Esophagus muscularis mucosa (tissue), 4 donors: Measurements from ENCODE around the gene KRTAP12-1. TPM values are rescaled to one million over a fixed set of nuclear protein-coding genes. Genes with fewer than 3 reads are reported as not detected.
"Not testable (repeated sequence)": the region's sequence is repeated elsewhere in the genome, so short reads cannot be mapped to it uniquely, and the experiment has no call there.

ENCODE experiments used
- DNase-seq: peaks from one replicate; pipeline ENCODE4 v3.0.0-alpha.2; 2017; ENCODE audit errors: extremely low spot score
- H3K27ac ChIP-seq, 4 donors: fragments of 200-600 bp; sonication (generic); replicated peaks in 1 of 4; 1 replicate in 3 of 4; 2 replicates in 1 of 4; pipeline ENCODE4 v1.5.1; 2016 to 2019; ENCODE audit warnings: mild to moderate bottlenecking in 1 of 4
- H3K27me3 ChIP-seq, 4 donors: fragments of 200-600 bp; sonication (generic); one replicate each; pipeline versions ENCODE4 v1.5.1 to v1.6.0; 2016 to 2019
- H3K36me3 ChIP-seq, 4 donors: fragments of 200-600 bp; sonication (generic); one replicate each; pipeline ENCODE4 v1.5.1; 2016 to 2019
- H3K4me1 ChIP-seq, 4 donors: fragments of 200-600 bp; sonication (generic); one replicate each; pipeline ENCODE4 v1.5.1; 2016 to 2019
- H3K4me3 ChIP-seq, 4 donors: fragments of 200-600 bp; sonication (generic); 1 replicate in 2 of 4; 2 replicates in 2 of 4; pipeline ENCODE4 v1.5.1; 2016 to 2019; ENCODE audit warnings: mild to moderate bottlenecking in 4 of 4, moderate library complexity in 1 of 4
- H3K9me3 ChIP-seq, 4 donors: fragments of 200-600 bp; sonication (generic); 1 replicate in 3 of 4; 2 replicates in 1 of 4; pipeline ENCODE4 v1.5.1; 2016 to 2019
- EP300 ChIP-seq: sonication (generic); formaldehyde crosslinking; IDR thresholded peaks from one replicate; pipeline ENCODE4 v1.6.1; 2017; ENCODE audit warnings: antibody characterized with exemption
- POLR2A ChIP-seq: fragments of 450-650 bp; IDR thresholded peaks from one replicate; pipeline ENCODE4 v1.6.1; 2017; ENCODE audit warnings: antibody characterized with exemption, moderate library complexity, mild to moderate bottlenecking, low read depth
- POLR2AphosphoS5 ChIP-seq, 2 donors: sonication (generic); formaldehyde crosslinking; IDR thresholded peaks; one replicate each; pipeline ENCODE4 v1.6.1; 2017; ENCODE audit warnings: antibody characterized with exemption in 2 of 2
- WGBS: methylation state at CpG from one replicate; pipeline ENCODE4 v1.1.5; 2018; 5-methylcytosine and 5-hydroxymethylcytosine counted together
- intact Hi-C: fragments of 100-400 bp; cut with DNase I; formaldehyde crosslinking; loops from one replicate; pipeline ENCODE4 v1.15.1; 2023
- total RNA-seq, 4 donors: library from RNA; depleted of rRNA; stranded (reverse); fragments of >200 nt; gene quantifications; one replicate each; pipeline versions ENCODE4 v1.1.0 to v1.2.1, GENCODE V29; 2016
- TF ChIP-seq, protein P1 (sequence below), 3 experiments: fragments of 200-600 bp in 2 of 3; fragments of 450-650 bp in 1 of 3; sonication (generic) in 2 of 3; IDR thresholded peaks; one replicate each; pipeline ENCODE4 v1.5.1; 2017 to 2019; ENCODE audit warnings: antibody characterized with exemption in 3 of 3, mild to moderate bottlenecking in 2 of 3, moderate library complexity in 1 of 3

Gene KRTAP12-1
- total RNA-seq, 4 donors from 2014 or later, result not detected

DNA sequence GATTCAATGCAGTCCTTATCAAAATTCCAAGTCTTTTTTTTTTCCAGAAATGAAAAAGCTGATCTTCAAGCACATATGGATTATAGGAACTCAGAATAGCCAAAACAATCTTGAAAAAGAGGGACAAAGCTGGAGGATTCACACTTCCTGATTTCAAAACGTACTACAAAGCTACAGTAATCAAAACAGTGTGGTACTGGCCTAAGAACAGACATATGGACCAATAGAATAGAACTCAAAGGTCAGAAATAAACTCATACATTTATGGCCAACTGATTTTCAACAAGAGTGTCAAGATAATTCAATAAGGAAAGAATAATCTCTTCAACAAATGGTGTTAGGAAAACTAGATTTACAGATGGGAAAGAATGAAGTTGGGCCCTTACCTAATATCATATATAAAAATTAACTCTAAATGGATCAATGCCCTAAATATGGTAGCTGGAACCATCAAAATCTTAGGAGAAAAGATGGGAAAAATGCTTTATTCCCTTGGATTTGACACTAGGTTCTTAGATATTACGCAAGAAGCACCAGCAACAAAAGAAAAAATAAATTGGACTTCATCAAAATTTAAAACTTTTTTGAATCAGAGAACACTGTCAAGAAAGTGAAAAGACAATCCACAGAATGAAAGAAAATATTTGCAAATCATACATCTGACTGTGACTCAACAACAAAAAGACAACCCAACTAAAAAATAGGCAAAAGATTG lies 11.0 kb upstream of the KRTAP12-1 start:
- Histone ChIP-seq H3K36me3 (no peaks in the 10 kb centered on the region), H3K27me3 (peaks cover 0 to 45% (median under 1%) of the 10 kb centered on the region in 4 donors), H3K27ac (no peak overlapping the region), H3K4me1 (no peaks in the 10 kb centered on the region), H3K9me3 (peaks cover 0 to 26% (median 14%) of the 10 kb centered on the region in 4 donors), H3K4me3 (no peak overlapping the region)
- no peak for DNase-seq
- TF ChIP-seq POLR2AphosphoS5 (IDR thresholded peaks at IDR 0.05) (no peak), EP300 (no peak), POLR2A (no peak)
- TF ChIP-seq, protein P1, sequence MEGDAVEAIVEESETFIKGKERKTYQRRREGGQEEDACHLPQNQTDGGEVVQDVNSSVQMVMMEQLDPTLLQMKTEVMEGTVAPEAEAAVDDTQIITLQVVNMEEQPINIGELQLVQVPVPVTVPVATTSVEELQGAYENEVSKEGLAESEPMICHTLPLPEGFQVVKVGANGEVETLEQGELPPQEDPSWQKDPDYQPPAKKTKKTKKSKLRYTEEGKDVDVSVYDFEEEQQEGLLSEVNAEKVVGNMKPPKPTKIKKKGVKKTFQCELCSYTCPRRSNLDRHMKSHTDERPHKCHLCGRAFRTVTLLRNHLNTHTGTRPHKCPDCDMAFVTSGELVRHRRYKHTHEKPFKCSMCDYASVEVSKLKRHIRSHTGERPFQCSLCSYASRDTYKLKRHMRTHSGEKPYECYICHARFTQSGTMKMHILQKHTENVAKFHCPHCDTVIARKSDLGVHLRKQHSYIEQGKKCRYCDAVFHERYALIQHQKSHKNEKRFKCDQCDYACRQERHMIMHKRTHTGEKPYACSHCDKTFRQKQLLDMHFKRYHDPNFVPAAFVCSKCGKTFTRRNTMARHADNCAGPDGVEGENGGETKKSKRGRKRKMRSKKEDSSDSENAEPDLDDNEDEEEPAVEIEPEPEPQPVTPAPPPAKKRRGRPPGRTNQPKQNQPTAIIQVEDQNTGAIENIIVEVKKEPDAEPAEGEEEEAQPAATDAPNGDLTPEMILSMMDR (IDR thresholded peaks at IDR 0.05), result no peak
- intact Hi-C loops, result no loop called here
- 60% methylated on average over 2 of the region's 2 CpGs for WGBS

DNA sequence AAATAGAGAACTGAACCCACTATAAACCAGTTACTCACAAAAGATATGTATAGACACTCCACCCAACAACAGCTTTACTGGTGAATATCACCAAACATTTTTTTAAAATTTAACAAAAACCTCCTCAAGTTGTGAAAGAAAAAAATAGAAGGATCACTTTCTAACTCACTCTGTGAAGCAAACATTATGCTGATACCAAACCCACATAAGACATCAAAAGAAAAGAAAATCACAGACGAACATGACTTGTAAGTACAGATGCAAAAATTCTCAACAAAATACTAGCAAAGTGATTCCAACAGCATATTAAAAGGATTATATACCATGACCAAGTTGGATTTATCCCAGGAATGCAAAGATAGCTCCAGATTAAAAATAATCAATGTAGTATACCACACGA lies 9.7 kb upstream of the KRTAP12-1 start:
- Histone ChIP-seq H3K4me3 (no peak overlapping the region), H3K9me3 (peaks cover 0 to 26% (median 14%) of the 10 kb centered on the region in 4 donors), H3K27ac (no peak overlapping the region), H3K4me1 (no peaks in the 10 kb centered on the region), H3K27me3 (peaks cover 0 to 45% (median 0%) of the 10 kb centered on the region in 4 donors), H3K36me3 (no peaks in the 10 kb centered on the region)
- no peak for DNase-seq
- TF ChIP-seq POLR2A, result no peak
- TF ChIP-seq POLR2AphosphoS5 (IDR thresholded peaks at IDR 0.05), result no peak
- TF ChIP-seq EP300, result no peak
- TF ChIP-seq, protein P1 (IDR thresholded peaks at IDR 0.05), result no peak
- intact Hi-C loops, result no loop called here
- 76% methylated on average over 2 of the region's 2 CpGs for WGBS

DNA sequence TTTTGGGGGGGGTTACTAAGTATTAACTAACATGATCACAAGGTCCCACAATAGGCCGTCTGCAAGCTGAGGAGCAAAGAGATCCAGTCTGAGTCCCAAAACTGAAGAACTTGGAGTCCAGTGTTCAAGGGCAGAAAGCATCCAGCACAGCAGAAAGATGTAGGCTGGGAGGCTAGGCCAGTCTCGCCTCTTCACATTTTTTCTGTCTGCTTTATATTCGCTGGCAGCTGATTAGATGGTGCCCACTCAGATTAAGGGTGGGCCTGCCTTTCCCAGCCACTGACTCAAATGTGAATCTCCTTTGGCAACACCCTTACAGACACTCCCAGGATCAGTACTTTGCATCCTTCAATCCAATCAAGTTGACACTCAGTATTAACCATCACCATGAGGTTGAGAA lies 7.8 kb upstream of the KRTAP12-1 start:
- H3K27ac ChIP-seq, H3K4me3 ChIP-seq, intact Hi-C loops, H3K36me3 ChIP-seq, H3K4me1 ChIP-seq: not testable (repeated sequence)
- DNase-seq, result peak; percentile 47
- H3K27me3 ChIP-seq, result peaks cover 0 to 41% (median 0%) of the 10 kb centered on the region in 4 donors
- WGBS, result 80% methylated on average over 3 of the region's 3 CpGs
- peaks cover 0 to 26% (median 14%) of the 10 kb centered on the region in 4 donors for H3K9me3 ChIP-seq

DNA sequence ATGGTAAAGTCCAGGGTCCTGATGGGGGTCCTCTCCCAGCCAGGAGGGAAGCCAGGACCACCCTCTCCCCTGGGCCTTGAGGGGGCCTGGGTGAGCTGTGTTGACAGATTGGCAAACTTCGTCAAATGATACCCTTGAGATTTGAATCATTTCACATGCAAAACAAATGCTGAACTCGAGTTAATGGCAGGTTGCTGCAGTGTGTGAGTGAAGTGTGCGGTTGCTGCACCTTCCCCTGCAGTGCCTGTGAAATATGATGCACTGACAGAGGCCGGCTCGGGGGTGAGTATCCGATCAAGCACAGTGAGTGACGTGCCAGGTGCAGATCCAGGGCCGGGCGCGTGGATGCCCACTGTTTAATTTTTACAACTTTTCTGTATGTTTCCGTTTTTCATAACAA lies 5.7 kb upstream of the KRTAP12-1 start:
- TF ChIP-seq POLR2AphosphoS5 (IDR thresholded peaks at IDR 0.05) (no peak), POLR2A (no peak), EP300 (no peak)
- TF ChIP-seq, protein P1 (IDR thresholded peaks at IDR 0.05), result no peak
- Histone ChIP-seq H3K27ac (no peak overlapping the region), H3K4me1 (no peaks in the 10 kb centered on the region), H3K4me3 (no peak overlapping the region), H3K27me3 (peaks cover 0 to 39% (median 0%) of the 10 kb centered on the region in 4 donors), H3K9me3 (peaks cover 0 to 10% (median 3%) of the 10 kb centered on the region in 4 donors), H3K36me3 (no peaks in the 10 kb centered on the region)
- 42% methylated on average over 11 of the region's 11 CpGs for WGBS
- intact Hi-C loops, result no loop called here
- peak; percentile 77 for DNase-seq

DNA sequence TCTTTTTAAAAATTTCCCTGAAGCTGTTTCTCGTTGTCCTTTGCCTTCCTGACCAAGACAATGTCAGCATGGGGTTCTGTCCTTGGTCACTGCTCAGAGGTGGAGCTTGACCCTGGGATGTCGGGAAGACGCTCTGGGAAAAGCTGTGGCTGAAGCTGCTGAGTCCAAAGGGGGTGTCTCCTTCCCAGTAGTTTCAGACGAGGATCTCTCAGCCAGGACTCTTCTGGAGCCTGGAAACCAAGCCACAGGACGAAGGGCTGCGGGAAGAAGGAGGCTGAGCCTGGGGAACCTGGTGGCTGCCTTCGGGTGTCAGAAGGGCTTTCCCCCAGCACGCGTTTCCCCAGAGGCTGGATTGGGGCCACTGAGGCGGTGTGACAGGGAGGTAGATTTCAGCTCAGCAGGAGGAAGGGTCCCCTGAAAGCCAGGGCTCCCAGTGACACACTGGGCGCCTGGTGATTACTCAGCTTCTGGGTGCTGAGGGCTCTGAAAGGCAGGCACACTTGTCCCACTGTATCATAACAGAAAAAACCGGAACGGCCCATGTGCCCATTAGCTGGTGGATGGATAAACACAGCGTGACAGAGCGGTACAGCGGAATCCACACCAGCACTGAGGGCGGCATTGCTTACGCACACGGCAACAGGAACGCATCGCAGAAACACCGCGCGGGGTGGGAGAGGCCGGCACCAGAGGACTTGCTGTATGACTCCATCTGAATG lies 5.0 kb upstream of the KRTAP12-1 start:
- no peak overlapping the region for H3K4me3 ChIP-seq
- intact Hi-C loops, result no loop called here
- 75% methylated on average over 23 of the region's 25 CpGs for WGBS

More for the DNA sequence above, 5.0 kb upstream of the KRTAP12-1 start:
- Histone ChIP-seq H3K36me3 (no peaks in the 10 kb centered on the region), H3K27me3 (peaks cover 0 to 39% (median 0%) of the 10 kb centered on the region in 4 donors), H3K27ac (no peak overlapping the region), H3K4me1 (no peaks in the 10 kb centered on the region), H3K9me3 (peaks cover 0 to 4% (median 0%) of the 10 kb centered on the region in 4 donors)
- TF ChIP-seq POLR2A, result no peak
- TF ChIP-seq EP300, result no peak
- TF ChIP-seq, protein P1 (IDR thresholded peaks at IDR 0.05), result no peak
- TF ChIP-seq POLR2AphosphoS5 (IDR thresholded peaks at IDR 0.05), result no peak
- DNase-seq, result peak; percentile 70
